Measurements from ENCODE around the gene ZPBP. TPM values are rescaled to one million over a fixed set of nuclear protein-coding genes. Genes with fewer than 3 reads are reported as not detected.

The ZPBP gene
- total RNA-seq, 4 donors from 2014 or later: not detected

GRCh38 chr7:49893131-49893530 lies 199.9 kb downstream of the ZPBP start:
- DNase-seq: no peak
- Histone ChIP-seq H3K4me3 (no peak overlapping the region), H3K9me3 (no peaks in the 10 kb centered on the region), H3K27me3 (no peaks in the 10 kb centered on the region), H3K36me3 (no peaks in the 10 kb centered on the region), H3K4me1 (no peaks in the 10 kb centered on the region), H3K27ac (no peak overlapping the region)
- TF ChIP-seq POLR2A (IDR thresholded peaks at IDR 0.05) (no peak), CTCF (IDR thresholded peaks at IDR 0.05) (no peak)
- WGBS, 2 donors: 48 to 57% methylated on average over 4 of the region's 4 CpGs
- intact Hi-C loops (cut with DNase I): no loop called here

- Histone ChIP-seq H3K4me1 (no peaks in the 10 kb centered on the region), H3K36me3 (no peaks in the 10 kb centered on the region), H3K4me3 (no peak overlapping the region), H3K9me3 (no peaks in the 10 kb centered on the region), H3K27me3 (no peaks in the 10 kb centered on the region), H3K27ac (no peak overlapping the region)
- no peak for DNase-seq
- intact Hi-C loops (cut with DNase I): no loop called here
- TF ChIP-seq POLR2A (IDR thresholded peaks at IDR 0.05) (no peak), CTCF (IDR thresholded peaks at IDR 0.05) (no peak)
- 71 to 83% methylated on average over 2 of the region's 2 CpGs for WGBS, 2 donors
Measured at GRCh38 chr7:49892481-49892880, 200.6 kb downstream of the ZPBP start.

Other genes starting within 250 kb of the ZPBP start
- 10 to 100 TPM in 2 of 4 donors, 1 to 10 TPM in 2; 4.9 to 29.6 (median 8.4) TPM for gene IKZF1, start 211.5 kb upstream of the ZPBP start, total RNA-seq